Upper lobe of right lung (tissue), 1 donor: ENCODE measurements around the gene CFAP53. TPM values are rescaled to one million over a fixed set of nuclear protein-coding genes. Genes with fewer than 3 reads are reported as not detected.
"Not testable (repeated sequence)": the region's sequence is repeated elsewhere in the genome, so short reads cannot be mapped to it uniquely, and the experiment has no call there.

Experiments
- ATAC-seq: fragments of 200-7000 bp; cut with Tn5 transposase; one replicate; pipeline ENCODE4 v1.9.1; 2020; ENCODE audit warnings: mild to moderate bottlenecking, moderate library complexity
- DNase-seq: peaks from one replicate; pipeline ENCODE4 v3.0.0-alpha.2; 2020
- H3K27ac ChIP-seq: fragments of 200-600 bp; one replicate; pipeline ENCODE4 v1.8.0; 2022
- H3K27me3 ChIP-seq: fragments of 200-600 bp; one replicate; pipeline ENCODE4 v1.8.0; 2022; ENCODE audit warnings: mild to moderate bottlenecking
- H3K36me3 ChIP-seq: fragments of 200-600 bp; one replicate; pipeline ENCODE4 v1.8.0; 2022
- H3K4me1 ChIP-seq: fragments of 200-600 bp; one replicate; pipeline ENCODE4 v1.8.0; 2022
- H3K4me3 ChIP-seq: fragments of 200-600 bp; one replicate; pipeline ENCODE4 v1.8.0; 2022; ENCODE audit warnings: mild to moderate bottlenecking
- H3K9me3 ChIP-seq: fragments of 200-600 bp; one replicate; pipeline ENCODE4 v1.8.0; 2022
- CTCF ChIP-seq: fragments of 200-600 bp; IDR thresholded peaks from one replicate; pipeline ENCODE4 v1.8.0; 2022; ENCODE audit warnings: antibody characterized with exemption
- intact Hi-C: fragments of 100-400 bp; cut with DNase I; formaldehyde crosslinking; loops from one replicate; pipeline ENCODE4 v1.11.0; 2022
- total RNA-seq: library from RNA; stranded (reverse); fragmentation: NEBNext Ultra II Directional; extraction: Animal tissue kit (Norgen Biotek cat#: 25700); gene quantifications from one replicate; pipeline ENCODE4 v1.2.1, GENCODE V29; 2021
- donor health status: DM: no; HTN: yes; CAD: no; lungs with severe emphysema.

CFAP53 gene
- total RNA-seq, 1 donor from 2014 or later: not detected

GRCh38 chr18:50311650-50312049 is 45.4 kb upstream of the CFAP53 start:
- ATAC-seq (no peak), DNase-seq (no peak)
- Histone ChIP-seq H3K4me3 (no peak overlapping the region), H3K36me3 (no peaks in the 10 kb centered on the region), H3K27me3 (peaks cover 26% of the 10 kb centered on the region), H3K9me3 (no peaks in the 10 kb centered on the region), H3K27ac (no peak overlapping the region), H3K4me1 (no peaks in the 10 kb centered on the region)
- intact Hi-C loops: no loop called here
- no peak for TF ChIP-seq CTCF

GRCh38 chr18:50310080-50310479 is 43.8 kb upstream of the CFAP53 start:
- no peak for ATAC-seq
- Histone ChIP-seq H3K27me3 (peaks cover 20% of the 10 kb centered on the region), H3K36me3 (no peaks in the 10 kb centered on the region), H3K4me1 (no peaks in the 10 kb centered on the region), H3K4me3 (no peak overlapping the region), H3K27ac (no peak overlapping the region), H3K9me3 (no peaks in the 10 kb centered on the region)
- intact Hi-C loops: no loop called here
- no peak for DNase-seq
- TF ChIP-seq CTCF: no peak

GRCh38 chr18:50308851-50309250 is 42.6 kb upstream of the CFAP53 start:
- DNase-seq, H3K9me3 ChIP-seq, H3K4me1 ChIP-seq, H3K27ac ChIP-seq, ATAC-seq, H3K4me3 ChIP-seq, intact Hi-C loops, H3K36me3 ChIP-seq: not testable (repeated sequence)
- peaks cover 26% of the 10 kb centered on the region for H3K27me3 ChIP-seq

- Histone ChIP-seq H3K4me1 (no peaks in the 10 kb centered on the region), H3K27ac (no peak overlapping the region), H3K27me3 (peaks cover 28% of the 10 kb centered on the region), H3K4me3 (peak overlapping the region; percentile 50), H3K36me3 (no peaks in the 10 kb centered on the region), H3K9me3 (no peaks in the 10 kb centered on the region)
- ATAC-seq (peak; percentile 96), DNase-seq (peak; percentile 92)
- TF ChIP-seq CTCF: no peak
- intact Hi-C loops: no loop called here
Measured at GRCh38 chr18:50307738-50308470, 41.6 kb upstream of the CFAP53 start.

DNA sequence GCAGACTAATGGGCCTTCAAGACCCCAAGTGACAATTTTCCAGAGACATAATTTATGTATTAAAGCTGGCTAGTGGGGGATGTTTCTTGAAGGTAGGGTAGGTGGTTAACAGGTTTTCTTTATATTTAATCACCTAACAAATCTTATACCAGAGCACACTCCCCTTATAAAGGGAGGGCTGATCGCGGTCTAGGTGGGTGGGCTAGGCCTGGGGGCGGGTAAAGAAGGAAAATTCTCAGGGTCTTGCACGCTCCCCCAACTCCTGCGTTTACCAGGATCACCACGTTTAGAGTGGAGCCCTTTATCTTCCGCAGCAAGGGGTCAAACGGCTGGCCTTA is 41.1 kb upstream of the CFAP53 start:
- ATAC-seq (no peak), DNase-seq (no peak)
- no peaks in the 10 kb centered on the region for H3K9me3 ChIP-seq
- TF ChIP-seq CTCF: no peak
- peaks cover 33% of the 10 kb centered on the region for H3K27me3 ChIP-seq
- intact Hi-C loops: no loop called here
- no peak overlapping the region for H3K27ac ChIP-seq
- H3K4me1 ChIP-seq: no peaks in the 10 kb centered on the region
- no peaks in the 10 kb centered on the region for H3K36me3 ChIP-seq
- H3K4me3 ChIP-seq: peak overlapping the region; percentile 50

- no peak for TF ChIP-seq CTCF
- no peak for ATAC-seq
- H3K27ac ChIP-seq: no peak overlapping the region
Measured at GRCh38 chr18:50306944-50307343, 40.6 kb upstream of the CFAP53 start.

More at GRCh38 chr18:50306944-50307343, 40.6 kb upstream of the CFAP53 start:
- Histone ChIP-seq H3K4me1 (no peaks in the 10 kb centered on the region), H3K9me3 (no peaks in the 10 kb centered on the region), H3K27me3 (peaks cover 38% of the 10 kb centered on the region), H3K4me3 (peak overlapping the region; percentile 50), H3K36me3 (no peaks in the 10 kb centered on the region)
- DNase-seq: no peak
- intact Hi-C loops: no loop called here
